ENCODE measurements around the gene HELT. TPM values are rescaled to one million over a fixed set of nuclear protein-coding genes. Genes with fewer than 3 reads are reported as not detected.

Gene HELT
- total RNA-seq, result not detected in 2 replicates

GRCh38 chr4:185017964-185018772, at the start of gene HELT:
TSS of gene HELT (plus strand) at chr4:185018490. CDS start at chr4:185018929, 439 bp downstream.

Other genes starting within 250 kb of the HELT start
- 16.6 and 18.2 TPM in 2 replicates for gene ACSL1, start 192.5 kb upstream of the HELT start, total RNA-seq
- gene SLC25A4, start 124.8 kb downstream of the HELT start, total RNA-seq, result 9.1 and 13.7 TPM in 2 replicates
- 13.7 and 15.9 TPM in 2 replicates for gene CFAP97, start 185.5 kb downstream of the HELT start, total RNA-seq
- gene SNX25, start 191.1 kb downstream of the HELT start, total RNA-seq, result 29.0 and 32.5 TPM in 2 replicates